ENCODE measurements around the gene TENM3.

TENM3 gene

DNA sequence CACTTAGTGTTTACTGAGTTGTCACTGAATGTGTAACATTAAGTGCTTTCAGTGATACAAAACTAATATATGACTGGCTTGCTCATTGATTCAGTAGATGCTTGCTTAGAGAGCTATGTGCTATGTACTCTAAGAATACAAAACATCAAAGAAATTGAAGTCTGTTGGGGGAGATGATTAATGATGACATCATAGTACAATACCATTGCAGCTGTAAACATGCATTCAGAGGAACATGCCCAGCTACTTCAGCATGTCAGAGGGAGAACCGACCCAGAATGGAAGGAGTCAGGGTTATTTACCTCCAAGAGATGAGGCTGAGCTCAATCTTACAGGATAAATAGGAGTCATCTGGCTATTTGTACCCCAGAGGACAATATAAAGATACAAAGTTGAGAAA, 290.8 kb downstream of the TENM3 start:
- no peak for DNase-seq

DNA sequence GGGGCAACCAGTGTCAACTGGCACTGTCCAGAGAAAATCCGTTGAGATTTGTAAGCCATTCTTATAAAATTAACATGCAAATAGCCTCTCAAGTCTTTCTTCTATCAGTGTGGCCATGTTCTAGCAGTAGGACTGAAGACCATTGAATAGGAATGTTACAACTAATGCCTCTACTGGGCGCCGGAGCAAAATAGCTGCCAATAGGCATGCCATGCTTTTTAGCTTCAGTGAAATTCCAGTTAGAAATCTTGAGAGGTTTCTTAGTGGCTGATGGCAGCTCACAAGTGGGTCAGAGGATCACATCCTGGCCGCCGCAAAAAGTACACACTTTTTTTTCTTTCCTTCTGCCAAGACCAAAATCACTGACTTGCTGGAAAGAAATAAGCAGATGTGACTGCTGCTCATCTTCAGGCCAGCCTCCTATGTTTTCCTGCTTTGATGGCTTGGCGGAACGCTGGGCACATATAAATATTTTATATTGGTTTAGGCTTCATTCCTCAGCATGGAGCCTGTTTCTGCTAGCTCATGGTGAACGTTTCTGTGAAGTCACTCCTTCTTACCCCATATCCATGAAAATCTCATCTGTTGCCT, 293.1 kb downstream of the TENM3 start:
- no peak for DNase-seq

DNA sequence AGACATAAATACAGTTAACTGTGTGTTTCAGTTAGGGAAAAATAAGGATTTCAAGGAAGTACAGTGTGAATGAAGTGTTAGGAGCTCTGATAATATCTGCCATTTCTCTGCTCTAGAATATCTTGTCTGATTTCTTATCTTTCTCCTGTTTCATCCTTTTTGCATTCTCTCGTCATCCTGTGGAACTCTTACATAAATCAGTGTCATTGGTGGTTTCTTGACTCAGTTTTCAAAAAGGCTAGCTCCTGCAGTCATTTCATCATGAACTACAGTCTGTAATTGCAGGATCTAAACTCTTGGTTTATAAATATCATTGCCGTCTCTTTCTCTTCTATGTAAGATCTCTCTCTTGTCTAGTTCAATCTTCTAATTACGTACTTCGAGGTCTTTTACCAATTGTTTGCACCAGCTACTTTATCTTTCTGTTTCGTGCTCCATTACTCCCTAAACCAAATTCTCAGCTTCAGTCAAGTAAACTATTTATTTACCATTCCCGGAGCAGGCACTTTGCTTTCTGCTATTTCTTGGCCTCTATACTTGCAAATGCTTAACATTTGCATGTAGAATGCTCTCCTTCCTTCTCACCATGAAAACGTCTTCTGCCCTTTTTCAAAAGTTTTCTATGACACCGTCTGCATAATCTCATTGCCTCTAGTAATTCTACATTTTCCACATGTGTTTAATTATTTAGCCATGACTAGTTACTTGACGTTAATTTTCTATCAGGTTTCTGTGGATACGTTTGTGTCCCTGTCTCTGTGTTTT, 294.0 kb downstream of the TENM3 start:
- no peak for DNase-seq

DNA sequence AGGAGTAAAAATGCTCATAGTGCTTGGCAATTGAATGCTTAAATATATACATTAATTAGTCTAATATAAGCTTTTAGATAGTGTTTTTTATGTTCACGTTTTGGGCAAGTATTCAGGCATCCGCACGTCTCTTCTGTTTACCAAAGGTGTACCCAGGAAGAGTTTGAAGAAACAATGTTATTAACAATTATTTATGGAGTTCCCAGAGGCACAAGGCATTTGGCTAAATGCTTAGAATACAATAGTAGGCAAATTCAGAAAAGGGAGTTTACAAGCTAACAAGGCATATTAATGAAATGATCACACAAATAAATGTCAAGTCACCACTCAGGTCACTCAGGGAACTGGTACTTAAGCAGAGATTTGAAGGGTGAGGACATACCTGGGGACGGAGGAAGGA, 294.8 kb downstream of the TENM3 start:
- no peak for DNase-seq

DNA sequence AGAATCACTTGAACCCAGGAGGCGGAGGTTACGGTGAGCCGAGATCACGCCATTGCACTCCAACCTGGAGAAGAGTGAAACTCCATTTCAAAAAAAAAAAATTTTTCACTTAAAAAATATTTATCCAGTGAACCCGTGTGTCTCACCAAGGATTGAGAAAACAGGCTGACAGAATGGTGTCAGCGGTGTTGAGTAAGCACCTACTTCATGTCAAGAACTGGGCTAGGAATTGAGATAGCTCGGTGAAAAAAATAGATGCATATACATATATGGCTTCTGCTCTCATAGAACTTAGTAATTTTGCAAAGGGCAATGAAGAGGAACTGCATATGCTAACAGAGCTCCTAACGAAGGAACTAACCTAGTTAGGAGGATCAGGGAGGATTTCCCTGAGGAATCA, 297.3 kb downstream of the TENM3 start:
- no peak for DNase-seq

DNA sequence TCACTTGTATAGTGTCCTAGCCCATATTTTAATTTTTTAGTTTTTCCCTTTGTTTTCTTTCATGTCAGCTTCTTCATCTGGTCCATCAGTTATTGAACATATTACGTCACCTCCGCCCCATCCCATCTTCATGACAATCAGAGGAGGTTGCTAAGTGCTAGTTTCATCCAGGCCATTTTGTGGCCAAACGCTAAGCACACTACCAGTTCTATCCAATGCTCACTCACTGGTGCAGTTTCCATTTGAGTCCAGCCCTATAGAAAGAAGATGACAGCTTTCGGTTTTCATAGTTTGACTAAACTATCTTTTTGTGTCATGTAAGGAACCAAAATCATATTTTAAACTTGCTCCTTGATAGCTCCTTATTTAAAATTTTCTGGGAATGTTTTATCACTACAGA, 304.2 kb downstream of the TENM3 start:
- no peak for DNase-seq

DNA sequence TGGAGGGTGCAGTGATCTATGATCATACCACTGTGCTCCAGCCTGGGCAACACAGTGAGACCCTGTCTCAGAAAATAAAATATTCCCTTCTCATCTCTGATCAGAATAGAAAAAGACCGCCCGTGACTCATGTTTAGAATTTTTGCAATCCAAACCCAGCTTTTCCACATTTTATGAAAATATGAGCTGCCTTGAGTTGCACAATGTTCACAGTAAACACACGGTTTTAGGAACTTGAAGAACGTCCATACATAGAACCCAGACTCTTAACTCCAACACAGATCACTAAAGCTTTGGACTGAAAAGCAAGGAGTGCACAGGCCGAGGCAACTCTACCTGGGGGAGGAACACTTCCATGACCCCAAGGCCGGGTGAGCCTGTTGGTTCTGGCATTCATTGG, 305.0 kb downstream of the TENM3 start:
- DNase-seq, result no peak

DNA sequence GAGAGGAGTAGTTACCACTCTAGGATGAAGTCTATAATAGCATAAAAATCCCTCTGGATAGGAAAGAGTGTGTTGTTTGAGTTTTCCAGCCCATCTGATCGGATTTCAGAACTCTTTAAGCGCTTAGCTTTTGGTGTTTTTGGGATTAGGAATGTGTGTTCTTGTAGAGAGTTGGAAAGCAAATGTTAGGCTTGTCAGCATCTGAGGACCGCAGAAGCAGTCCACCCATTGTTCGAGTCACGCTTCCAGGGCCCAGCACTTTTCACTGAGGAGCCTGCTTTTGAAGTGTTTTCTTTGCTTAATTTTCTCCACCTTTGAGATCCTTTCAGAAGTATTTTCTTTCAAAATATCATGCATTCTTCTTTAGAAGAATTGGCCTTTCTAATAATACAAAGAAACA, 306.2 kb downstream of the TENM3 start:
- no peak for DNase-seq

DNA sequence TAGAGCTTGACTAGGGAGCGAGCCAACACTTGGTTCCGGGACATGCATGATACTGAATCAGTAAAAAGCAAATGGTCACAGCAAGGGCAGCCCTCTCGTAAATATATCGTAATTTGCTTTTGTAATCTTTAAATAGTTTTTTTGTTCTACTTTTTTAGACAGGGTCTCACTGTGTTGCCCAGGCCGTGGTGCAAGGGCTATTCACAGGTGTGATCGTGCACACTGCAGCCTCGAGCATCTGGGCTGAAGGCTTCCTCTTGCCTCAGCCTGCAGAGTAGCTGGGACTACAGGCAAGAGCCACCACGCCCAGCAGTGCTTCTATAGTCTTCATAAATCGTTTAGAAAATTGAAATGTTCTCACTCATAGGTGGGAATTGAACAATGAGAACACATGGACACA, 309.7 kb downstream of the TENM3 start:
- DNase-seq, result no peak

DNA sequence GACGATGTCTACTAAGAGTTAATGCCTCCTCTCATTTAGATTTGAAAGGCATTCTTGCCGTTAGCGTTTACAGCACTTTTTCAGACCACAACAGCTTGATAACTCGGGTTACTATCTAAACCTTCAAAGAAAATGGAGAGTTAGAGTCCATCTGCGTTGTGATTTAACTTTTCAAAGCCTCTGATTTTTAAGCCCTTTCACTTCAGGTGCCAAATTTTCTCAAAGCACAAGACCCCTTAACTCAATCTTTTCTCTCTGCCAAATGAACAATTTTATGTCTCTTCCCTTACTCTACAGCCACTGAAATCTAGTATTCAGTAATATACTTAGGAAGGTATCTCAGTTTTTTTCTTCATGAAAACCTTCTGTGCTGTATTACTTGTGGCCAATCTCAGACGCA, 310.5 kb downstream of the TENM3 start:
- DNase-seq, result no peak

DNA sequence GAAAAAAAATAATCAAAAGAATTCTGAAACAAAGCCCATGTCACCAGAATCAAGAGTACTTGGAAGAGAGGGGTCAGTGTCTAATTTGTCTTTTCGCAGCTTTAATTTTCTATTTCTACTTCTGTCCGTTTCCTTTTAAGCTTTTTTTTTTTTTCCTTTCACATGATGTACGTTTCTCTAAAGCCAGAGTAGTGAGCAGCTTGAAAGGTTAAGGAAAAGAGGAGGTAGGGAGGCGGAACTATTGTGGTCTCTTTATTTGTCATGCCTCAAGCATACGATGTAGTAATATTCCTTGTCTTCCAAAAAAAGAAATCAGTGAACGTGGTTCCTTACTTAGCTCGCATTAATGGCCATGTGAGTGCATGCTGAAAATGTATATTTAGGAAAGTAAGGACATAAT, 311.5 kb downstream of the TENM3 start:
- no peak for DNase-seq

DNA sequence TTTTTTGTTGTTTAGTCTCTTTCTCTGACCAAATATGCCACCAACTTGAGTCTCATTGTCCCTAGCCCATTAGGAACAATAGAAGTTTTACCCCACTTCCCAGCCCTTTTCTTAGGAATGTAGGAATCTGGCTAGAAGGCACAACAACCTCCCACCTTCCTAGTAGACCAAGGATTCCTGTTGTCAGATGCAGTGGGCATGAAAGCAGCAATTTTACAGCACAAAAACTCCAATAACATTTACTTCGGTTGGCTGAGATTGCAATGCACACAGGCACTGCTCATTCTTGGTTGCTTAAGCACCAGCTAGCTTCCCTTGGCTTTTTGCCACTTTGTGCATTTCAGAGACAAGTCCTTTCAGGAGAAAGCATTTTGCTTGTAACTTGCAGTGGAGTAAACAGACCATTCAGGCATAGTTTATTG, 312.8 kb downstream of the TENM3 start:
- no peak for DNase-seq

DNA sequence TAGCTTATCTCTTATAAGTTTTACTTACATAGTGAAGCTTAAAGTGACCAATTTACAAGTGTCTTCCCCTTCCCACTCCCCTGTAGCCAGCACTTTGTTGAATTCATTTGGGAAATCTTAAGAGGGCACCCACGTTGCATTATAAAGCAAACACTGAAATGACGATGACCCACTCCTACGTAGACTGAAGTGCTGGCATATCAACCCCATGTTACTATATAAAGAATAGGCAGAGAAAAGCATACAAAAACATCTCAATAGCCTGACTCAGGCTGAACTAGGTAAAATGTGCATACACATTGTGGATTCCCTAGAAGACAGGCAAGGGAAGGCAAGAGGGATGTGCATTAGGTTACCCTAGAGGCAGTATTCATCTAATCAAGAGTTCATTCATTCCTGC, 313.4 kb downstream of the TENM3 start:
- DNase-seq, result no peak

DNA sequence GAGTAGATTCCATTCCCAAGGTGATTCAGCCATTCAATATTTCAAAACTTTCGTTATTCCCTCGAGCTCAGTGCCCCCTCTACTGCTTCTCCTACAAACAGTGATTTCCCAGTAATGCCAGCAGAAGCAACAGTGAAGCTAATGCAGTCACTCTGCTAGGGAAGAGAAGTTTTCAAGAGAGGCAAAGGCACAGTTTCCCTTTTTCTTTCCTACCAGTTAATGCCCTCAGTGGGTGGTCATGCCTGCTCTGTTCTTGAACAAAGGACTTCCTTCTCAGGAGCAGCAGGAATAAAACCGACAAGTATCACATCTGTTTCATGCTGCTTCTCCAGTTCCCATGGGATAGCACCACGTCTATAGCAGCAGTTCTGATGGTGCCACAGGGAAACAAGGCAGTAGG, 317.2 kb downstream of the TENM3 start:
- no peak for DNase-seq

DNA sequence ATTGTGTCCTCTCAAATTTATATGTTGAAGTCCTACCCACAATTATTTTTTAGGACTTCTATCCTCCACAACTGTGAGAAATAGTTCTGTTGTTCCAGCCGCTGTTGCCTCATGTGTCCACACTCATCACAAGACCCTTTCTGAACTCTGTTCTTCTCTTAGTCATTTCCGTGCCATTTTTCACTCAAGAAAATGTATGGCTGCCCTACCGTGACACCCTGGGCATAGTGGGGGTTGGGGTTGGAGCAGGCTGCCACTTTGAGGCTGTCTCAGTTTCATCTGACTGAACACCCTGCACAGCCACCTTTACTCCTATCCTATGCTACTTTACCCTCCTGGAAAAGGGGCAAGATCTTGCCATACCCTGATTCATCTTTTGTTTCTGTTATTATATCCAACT, 319.1 kb downstream of the TENM3 start:
- no peak for DNase-seq

DNA sequence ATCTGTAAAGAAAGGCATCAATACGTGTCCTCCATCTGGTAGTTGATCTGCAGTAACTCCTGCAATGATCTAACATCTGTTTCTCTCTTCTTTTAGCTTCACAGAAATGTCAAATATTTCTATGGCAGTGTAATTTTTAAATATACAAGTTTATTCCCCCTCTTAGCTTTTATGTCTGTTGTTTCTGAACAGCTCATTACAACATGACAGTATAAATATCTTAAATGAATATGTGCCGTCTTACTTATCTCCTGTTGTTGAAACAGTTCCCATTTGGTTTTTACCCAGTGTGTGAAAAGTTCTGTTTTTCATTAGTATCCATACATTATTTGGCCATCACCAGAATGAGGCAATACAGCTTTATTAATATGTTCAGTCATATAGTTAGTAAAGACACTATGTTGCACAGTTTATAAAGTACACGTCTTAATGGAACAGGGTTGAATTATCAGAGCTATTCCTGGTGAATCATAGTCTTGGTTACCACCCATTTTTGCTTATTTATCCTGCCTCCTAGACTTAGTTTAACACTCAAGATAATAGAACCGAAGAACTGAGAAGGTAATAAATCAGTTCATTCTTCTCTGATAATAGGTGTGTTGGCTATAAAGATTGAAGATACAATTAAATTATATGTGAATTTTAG, 321.6 kb downstream of the TENM3 start:
- DNase-seq, result no peak

DNA sequence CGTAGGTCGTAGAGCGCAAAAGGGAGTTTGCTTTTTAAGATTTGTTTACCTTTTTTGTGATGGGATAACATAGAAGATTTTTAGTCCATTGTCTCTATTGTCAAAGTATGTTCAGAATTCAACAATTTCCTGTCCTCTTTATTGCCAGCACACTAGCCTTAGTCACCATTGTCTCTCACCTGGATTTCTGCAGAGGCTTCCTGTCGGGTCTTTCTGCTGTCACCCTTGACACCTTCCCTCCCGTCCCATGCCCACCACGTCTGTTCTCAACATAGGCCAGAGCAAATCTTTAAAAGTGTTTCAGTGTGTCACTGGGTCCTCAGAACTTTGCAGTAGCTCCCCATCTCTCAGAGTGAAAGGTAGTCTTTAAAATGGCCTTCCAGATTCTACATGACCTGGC, 323.9 kb downstream of the TENM3 start:
- DNase-seq, result no peak

DNA sequence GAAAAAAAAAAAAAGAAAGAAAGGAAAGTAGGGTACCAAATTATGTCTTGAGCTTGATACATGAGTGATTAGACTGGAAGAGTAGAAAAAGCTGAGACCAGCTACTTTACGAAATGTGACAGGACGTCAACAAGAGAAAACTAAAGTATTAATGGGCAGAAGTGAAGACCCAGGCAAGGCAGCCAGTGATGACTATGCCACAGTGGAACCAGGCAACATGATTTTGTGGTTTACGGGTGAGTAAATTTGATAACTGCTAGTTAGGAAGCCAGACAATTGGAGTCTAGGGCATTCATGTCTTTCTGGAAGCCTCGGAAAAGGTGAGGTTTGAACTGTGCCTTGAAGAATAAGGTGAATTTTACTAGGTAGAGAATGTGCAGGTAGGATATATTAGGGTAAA, 326.4 kb downstream of the TENM3 start:
- DNase-seq, result no peak

DNA sequence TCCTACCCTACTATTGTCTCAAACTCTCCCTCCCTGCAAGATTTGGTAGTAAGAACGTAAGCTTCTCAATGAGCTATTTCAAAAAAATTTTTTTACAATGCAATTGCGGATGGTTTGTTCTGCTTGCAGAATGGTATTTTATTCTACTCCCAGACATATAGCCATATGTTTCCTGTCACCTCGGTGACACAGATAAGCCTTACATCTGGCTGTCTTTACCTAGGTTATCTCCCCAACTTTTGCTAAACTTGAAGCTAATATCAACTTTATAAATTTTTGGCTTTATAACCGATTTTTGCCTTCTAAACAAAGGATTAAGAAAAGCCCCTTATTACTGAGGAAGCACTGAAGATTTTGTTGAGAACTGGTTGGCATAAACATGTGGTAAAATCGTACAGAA, 331.5 kb downstream of the TENM3 start:
- DNase-seq, result no peak

DNA sequence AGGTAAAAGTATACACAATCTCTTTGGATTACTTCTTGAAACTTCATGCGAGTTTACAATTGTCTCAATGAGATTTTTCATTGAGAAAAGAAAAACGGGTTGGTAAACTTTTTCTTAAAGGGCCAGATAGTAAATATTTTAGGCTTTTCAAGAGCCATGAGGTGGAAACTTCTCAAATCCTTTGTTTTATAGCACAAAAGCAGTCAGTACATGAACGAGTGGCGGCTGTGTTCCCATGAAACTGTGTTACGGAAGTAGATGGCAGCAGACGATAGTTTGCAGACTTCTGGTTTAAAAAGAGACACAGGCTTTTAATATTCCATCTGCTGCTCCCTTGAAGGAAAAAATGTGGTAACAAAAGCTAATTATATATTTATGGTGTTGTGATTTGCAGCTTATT, 332.0 kb downstream of the TENM3 start:
- no peak for DNase-seq

DNA sequence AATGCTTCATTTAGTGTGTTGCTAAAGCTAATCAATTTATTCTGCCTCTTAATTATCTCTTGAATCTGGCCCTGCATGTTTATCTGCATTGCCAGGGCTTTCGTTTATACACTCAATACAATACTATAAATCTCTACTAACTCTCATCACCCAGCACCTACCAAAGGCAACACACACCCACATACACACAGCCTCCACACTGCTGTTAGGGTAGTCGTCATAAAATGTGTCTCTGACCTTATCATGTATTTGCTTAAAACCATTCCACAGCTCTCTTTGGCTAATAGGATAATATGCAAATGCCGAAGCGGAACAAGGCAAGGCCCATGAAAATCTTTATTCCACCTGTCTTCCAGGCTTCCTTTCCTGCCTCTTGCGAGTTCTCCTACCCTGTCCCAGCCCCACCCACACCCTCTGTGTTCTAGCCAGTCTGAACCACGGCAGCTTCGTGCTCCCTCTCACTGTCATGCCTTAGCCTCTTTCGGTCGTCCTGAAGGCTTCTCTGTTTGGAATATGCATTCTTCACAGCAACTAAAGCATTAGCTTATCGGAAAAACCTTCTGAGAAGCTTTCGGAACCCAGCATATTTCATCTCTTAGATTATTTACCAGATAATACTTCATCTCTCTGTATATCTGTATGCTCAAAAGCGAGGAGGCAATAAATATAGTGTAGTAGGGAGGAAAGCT, 333.5 kb downstream of the TENM3 start:
- no peak for DNase-seq

DNA sequence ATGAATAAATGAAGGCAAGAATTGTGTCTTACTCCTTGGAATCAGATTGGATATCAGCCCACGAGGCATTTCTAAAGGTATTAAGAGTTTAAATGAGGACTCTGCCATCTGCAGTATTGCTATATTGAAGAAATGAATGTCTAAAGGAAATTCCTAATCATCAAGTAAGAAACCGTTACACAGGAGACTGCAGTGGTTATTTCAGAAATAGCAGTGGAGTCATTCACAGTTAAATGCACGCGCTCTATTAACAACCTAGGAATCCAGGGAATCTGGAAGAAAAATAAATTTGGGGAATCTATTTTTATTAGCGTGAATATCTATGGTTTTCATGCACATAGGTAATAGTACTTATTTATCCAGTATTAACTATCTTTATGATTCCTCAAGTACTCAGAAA, 334.2 kb downstream of the TENM3 start:
- DNase-seq, result no peak

DNA sequence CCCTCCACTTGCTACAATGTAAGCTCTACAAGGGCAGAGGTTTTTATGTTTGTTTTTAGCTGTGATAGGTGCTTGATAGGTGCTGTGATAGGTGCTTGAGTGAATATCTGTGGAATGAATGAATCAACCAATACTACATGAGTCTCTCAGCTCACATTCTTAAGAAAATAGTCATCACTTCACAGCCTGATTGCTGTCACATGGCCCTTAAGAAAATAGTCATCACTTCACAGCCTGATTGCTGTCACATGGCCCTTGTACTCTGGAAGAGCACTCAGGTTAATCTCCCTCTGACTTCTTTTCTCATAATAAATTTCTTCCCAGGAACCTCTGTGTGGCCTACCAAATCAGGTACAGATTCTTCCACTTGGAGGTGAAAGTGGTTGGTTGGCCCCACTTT, 335.2 kb downstream of the TENM3 start:
- DNase-seq, result no peak

DNA sequence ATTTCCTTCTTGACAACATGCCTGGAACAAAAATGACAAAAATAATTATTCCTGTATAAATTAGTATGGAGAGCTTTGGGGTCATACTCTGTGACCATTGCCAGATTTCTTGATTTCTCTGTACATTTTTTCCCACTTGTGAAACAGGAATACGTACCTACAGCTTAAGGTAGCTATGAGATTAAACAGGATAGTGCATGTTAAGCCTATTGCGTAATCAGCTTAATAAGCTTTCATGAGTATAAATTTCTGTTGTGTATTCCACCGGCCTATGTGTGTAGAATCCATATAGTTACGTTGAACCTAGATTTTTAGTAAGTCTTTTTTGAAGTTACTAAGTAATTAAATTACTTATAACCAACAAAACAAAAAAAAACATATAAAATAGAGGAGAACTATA, 339.0 kb downstream of the TENM3 start:
- no peak for DNase-seq

All from GF-D8 (cell line).